Uterus (tissue), 4 donors: ENCODE results near the gene DMBT1. TPM values are rescaled to one million over a fixed set of nuclear protein-coding genes. Genes with fewer than 3 reads are reported as not detected.

Experiments
- DNase-seq, 2 donors: peaks; one replicate each; pipeline ENCODE4 v3.0.0-alpha.2; 2019 to 2020
- H3K27ac ChIP-seq, 2 donors: fragments of 200-600 bp; sonication (generic); 1 replicate in 1 of 2; 2 replicates in 1 of 2; pipeline ENCODE4 v1.5.1; 2016 to 2018
- H3K27me3 ChIP-seq, 2 donors: fragments of 200-600 bp; sonication (generic); one replicate each; pipeline ENCODE4 v1.5.1; 2018 to 2019; ENCODE audit warnings: control low read depth in 1 of 2
- H3K36me3 ChIP-seq, 2 donors: fragments of 200-600 bp; sonication (generic); one replicate each; pipeline ENCODE4 v1.5.1; 2019; ENCODE audit warnings: control low read depth in 1 of 2
- H3K4me1 ChIP-seq, 2 donors: fragments of 200-600 bp; sonication (generic); one replicate each; pipeline ENCODE4 v1.5.1; 2018 to 2019; ENCODE audit warnings: control low read depth in 1 of 2
- H3K4me3 ChIP-seq, 2 donors: fragments of 200-600 bp; sonication (generic); 1 replicate in 1 of 2; 2 replicates in 1 of 2; pipeline ENCODE4 v1.5.1; 2018 to 2019; ENCODE audit warnings: mild to moderate bottlenecking in 1 of 2
- H3K9me3 ChIP-seq, 2 donors: fragments of 200-600 bp; sonication (generic); one replicate each; pipeline ENCODE4 v1.5.1; 2019; ENCODE audit warnings: control low read depth in 1 of 2
- POLR2A ChIP-seq, 2 donors: fragments of 450-650 bp; IDR thresholded peaks; one replicate each; pipeline ENCODE4 v1.6.1; 2016; ENCODE audit warnings: antibody characterized with exemption in 2 of 2, mild to moderate bottlenecking in 1 of 2, moderate library complexity in 1 of 2
- intact Hi-C: fragments of 100-400 bp; cut with DNase I; formaldehyde crosslinking; loops from one replicate; pipeline ENCODE4 v1.15.1; 2023; ENCODE audit warnings: low total_unique reads
- total RNA-seq, 4 donors: library from RNA; depleted of rRNA in 3 of 4; stranded (reverse); fragments of >200 nt in 3 of 4; gene quantifications; one replicate each; pipeline versions ENCODE4 v1.1.0 to v1.2.4, GENCODE V29; 2014 to 2023
- TF ChIP-seq, protein P1 (sequence below), 4 experiments: fragments of 200-600 bp in 2 of 4; fragments of 450-650 bp in 2 of 4; sonication (generic) in 2 of 4; IDR thresholded peaks; one replicate each; pipeline ENCODE4 v1.5.1; 2016 to 2019; ENCODE audit warnings: antibody characterized with exemption in 4 of 4, mild to moderate bottlenecking in 2 of 4, moderate library complexity in 1 of 4
- donor health status: DM: yes; HTN: yes; CAD: no.

DMBT1 gene
- total RNA-seq, 4 donors from 2014 or later: under 0.01 to 0.21 (median 0.15) TPM; not detected in 1

DNA sequence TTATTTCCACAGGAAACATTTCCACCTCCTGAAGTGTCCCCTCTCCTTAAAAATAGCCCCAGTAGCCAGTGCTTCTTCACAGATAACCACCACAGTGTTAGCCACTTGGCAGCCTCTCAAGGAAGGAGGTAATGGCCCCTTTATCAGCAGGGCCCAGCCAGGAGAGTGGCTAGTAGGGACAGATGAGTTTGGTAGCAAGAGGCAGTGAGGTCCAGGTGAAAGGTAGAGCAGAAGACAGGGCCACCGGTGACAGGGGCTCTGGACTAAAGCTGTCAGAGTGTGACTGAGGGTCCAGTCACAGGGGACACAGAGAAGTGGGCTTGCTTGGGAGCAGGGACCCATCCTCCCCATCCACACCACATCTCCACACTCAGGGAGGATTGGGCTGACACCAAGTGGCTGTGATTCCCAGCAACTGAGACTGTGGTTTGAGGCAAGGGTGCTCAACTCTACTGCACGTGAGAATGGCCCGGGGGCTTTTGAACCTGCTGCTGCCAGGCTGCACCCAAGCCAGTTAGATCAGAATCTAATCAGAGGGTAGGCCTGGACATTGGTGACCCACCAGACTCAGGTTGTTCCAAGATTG is 86.9 kb downstream of the DMBT1 start:
- H3K27ac ChIP-seq: no peak overlapping the region
- no peak for TF ChIP-seq POLR2A (IDR thresholded peaks at IDR 0.05)
- TF ChIP-seq, protein P1, sequence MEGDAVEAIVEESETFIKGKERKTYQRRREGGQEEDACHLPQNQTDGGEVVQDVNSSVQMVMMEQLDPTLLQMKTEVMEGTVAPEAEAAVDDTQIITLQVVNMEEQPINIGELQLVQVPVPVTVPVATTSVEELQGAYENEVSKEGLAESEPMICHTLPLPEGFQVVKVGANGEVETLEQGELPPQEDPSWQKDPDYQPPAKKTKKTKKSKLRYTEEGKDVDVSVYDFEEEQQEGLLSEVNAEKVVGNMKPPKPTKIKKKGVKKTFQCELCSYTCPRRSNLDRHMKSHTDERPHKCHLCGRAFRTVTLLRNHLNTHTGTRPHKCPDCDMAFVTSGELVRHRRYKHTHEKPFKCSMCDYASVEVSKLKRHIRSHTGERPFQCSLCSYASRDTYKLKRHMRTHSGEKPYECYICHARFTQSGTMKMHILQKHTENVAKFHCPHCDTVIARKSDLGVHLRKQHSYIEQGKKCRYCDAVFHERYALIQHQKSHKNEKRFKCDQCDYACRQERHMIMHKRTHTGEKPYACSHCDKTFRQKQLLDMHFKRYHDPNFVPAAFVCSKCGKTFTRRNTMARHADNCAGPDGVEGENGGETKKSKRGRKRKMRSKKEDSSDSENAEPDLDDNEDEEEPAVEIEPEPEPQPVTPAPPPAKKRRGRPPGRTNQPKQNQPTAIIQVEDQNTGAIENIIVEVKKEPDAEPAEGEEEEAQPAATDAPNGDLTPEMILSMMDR (IDR thresholded peaks at IDR 0.05): no peak
- no peaks in the 10 kb centered on the region for H3K27me3 ChIP-seq
- H3K4me3 ChIP-seq: no peak overlapping the region
- intact Hi-C loops: no loop called here
- H3K36me3 ChIP-seq: no peaks in the 10 kb centered on the region
- no peaks in the 10 kb centered on the region for H3K4me1 ChIP-seq
- no peaks in the 10 kb centered on the region for H3K9me3 ChIP-seq
- DNase-seq: no peak

DNA sequence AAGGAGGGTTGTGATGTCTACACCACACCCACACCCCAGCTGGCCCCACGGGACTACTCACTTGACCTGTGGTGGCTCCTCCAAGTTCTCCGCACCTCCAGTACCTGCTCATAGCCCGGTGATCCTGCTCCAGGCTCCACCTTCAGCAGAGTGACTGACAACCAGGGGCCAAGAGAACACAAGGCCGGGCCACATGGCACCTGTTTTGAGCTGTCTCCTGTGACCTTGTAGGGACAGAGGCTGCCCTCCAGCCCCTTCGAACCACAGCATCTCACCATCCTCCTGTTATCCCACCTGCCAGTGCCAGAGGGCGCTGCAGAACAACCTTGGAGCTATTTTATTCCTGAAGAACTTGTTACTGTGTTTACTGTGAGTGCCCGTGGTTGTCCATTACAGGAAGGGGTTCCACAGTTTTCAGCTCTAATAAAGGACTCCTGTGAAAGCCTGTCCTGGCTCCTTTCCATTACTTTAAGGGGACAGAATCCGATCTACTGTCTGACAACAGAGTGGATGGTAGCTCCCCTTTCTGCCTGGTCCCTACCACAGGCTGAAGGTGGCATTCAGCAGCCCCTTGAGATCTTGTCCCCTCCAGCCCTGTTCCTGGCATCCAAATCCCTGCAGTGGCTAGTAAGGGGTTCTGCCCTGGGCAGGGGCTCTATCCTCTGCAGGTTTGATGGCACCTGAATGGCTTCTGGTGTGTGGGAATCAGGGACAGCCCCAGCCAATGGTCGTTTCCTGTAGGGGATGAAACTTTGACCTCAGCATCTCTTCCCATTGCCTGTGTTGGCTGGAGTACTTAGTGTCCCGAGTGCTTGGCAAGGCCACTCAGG is 88.3 kb downstream of the DMBT1 start:
- Histone ChIP-seq H3K27me3 (no peaks in the 10 kb centered on the region), H3K4me1 (no peaks in the 10 kb centered on the region), H3K36me3 (no peaks in the 10 kb centered on the region), H3K4me3 (no peak overlapping the region), H3K9me3 (no peaks in the 10 kb centered on the region), H3K27ac (no peak overlapping the region)
- intact Hi-C loops: no loop called here
- no peak for DNase-seq
- TF ChIP-seq, protein P1 (IDR thresholded peaks at IDR 0.05): no peak
- TF ChIP-seq POLR2A (IDR thresholded peaks at IDR 0.05): no peak

GRCh38 chr10:122649903-122650302 is 89.3 kb downstream of the DMBT1 start:
- Histone ChIP-seq H3K27me3 (no peaks in the 10 kb centered on the region), H3K27ac (no peak overlapping the region), H3K9me3 (no peaks in the 10 kb centered on the region), H3K4me3 (no peak overlapping the region), H3K36me3 (no peaks in the 10 kb centered on the region), H3K4me1 (no peaks in the 10 kb centered on the region)
- intact Hi-C loops: no loop called here
- no peak for DNase-seq
- TF ChIP-seq, protein P1 (IDR thresholded peaks at IDR 0.05): no peak
- TF ChIP-seq POLR2A (IDR thresholded peaks at IDR 0.05): no peak

- no peaks in the 10 kb centered on the region for H3K9me3 ChIP-seq
- H3K4me3 ChIP-seq: no peak overlapping the region
- H3K36me3 ChIP-seq: no peaks in the 10 kb centered on the region
- H3K27me3 ChIP-seq: no peaks in the 10 kb centered on the region
- intact Hi-C loops: no loop called here
- H3K4me1 ChIP-seq: no peaks in the 10 kb centered on the region
- TF ChIP-seq, protein P1 (IDR thresholded peaks at IDR 0.05): no peak
- no peak for TF ChIP-seq POLR2A (IDR thresholded peaks at IDR 0.05)
- H3K27ac ChIP-seq: no peak overlapping the region
- no peak for DNase-seq
Observed at GRCh38 chr10:122650331-122650730, 89.8 kb downstream of the DMBT1 start.
